Coronary artery (tissue), 2 donors: ENCODE measurements around the gene PEX14.

ENCODE experiments used
- DNase-seq: peaks from one replicate; pipeline ENCODE4 v3.0.0-alpha.2; 2017; ENCODE audit warnings: low spot score
- H3K27ac ChIP-seq, 2 donors: fragments of 200-600 bp; sonication (generic); one replicate each; pipeline ENCODE4 v1.5.1; 2016 to 2019
- H3K4me3 ChIP-seq: fragments of 200-600 bp; sonication (generic); 2 replicates; pipeline ENCODE4 v1.5.1; 2016; ENCODE audit warnings: mild to moderate bottlenecking, moderate library complexity
- TF ChIP-seq, protein P1 (sequence below): fragments of 200-600 bp; sonication (generic); IDR thresholded peaks from one replicate; pipeline ENCODE4 v1.5.1; 2019; ENCODE audit warnings: antibody characterized with exemption

The PEX14 gene

DNA sequence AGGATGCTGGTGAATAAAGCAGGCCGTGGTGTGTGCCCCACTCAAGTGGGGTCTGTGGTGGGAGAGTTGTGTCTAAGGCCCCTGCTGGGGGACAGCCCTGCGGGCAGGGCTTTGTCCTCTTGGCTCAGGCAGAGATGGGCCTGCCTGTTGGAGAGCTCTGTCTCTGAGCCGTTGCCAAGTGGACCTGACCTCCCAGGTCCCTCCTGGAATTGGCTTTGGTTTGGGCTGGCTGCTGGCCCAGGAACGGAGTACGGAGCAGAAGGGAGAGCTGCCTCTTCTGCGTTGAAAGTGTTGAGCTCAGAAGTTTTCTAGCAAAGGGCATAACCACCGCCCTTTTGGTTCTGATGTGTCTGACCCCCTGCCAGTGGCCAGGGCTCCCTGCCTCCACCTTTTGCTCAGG lies 153.9 kb downstream of the PEX14 start:
- Histone ChIP-seq H3K4me3 (no peak overlapping the region), H3K27ac (peak overlapping the region; percentile 71 to 77)
- DNase-seq = no peak
- TF ChIP-seq, protein P1, sequence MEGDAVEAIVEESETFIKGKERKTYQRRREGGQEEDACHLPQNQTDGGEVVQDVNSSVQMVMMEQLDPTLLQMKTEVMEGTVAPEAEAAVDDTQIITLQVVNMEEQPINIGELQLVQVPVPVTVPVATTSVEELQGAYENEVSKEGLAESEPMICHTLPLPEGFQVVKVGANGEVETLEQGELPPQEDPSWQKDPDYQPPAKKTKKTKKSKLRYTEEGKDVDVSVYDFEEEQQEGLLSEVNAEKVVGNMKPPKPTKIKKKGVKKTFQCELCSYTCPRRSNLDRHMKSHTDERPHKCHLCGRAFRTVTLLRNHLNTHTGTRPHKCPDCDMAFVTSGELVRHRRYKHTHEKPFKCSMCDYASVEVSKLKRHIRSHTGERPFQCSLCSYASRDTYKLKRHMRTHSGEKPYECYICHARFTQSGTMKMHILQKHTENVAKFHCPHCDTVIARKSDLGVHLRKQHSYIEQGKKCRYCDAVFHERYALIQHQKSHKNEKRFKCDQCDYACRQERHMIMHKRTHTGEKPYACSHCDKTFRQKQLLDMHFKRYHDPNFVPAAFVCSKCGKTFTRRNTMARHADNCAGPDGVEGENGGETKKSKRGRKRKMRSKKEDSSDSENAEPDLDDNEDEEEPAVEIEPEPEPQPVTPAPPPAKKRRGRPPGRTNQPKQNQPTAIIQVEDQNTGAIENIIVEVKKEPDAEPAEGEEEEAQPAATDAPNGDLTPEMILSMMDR = no peak

DNA sequence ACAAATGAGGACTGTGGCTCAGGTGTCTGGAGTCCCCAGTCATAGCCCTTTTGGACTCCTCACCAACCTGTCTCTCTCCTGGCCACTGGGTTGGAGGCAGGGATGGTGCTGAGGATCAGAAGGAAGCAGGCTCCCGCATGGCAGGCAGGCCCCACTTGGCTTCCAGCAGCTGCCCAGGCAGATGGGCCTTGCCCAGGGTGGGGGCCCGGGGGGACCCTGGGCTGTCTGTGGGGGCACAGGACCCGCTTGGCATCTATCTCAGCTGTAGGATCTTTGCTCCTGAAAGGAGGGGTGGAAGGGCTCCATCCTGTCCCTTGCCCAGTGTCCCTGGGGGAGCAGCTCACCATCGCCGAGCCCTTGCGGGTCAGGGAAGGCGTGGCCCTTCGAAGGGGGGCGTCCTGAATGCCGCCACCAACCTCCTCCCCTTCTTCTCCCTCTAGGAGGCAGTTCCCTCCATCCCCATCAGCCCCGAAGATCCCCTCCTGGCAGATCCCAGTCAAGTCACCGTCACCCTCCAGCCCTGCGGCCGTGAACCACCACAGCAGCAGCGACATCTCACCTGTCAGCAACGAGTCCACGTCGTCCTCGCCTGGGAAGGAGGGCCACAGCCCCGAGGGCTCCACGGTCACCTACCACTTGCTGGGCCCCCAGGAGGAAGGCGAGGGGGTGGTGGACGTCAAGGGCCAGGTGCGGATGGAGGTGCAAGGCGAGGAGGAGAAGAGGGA lies 154.5 kb downstream of the PEX14 start:
- peak overlapping the region; percentile 71 to 77 for H3K27ac ChIP-seq
- TF ChIP-seq, protein P1 = no peak
- no peak for DNase-seq
- no peak overlapping the region for H3K4me3 ChIP-seq

DNA sequence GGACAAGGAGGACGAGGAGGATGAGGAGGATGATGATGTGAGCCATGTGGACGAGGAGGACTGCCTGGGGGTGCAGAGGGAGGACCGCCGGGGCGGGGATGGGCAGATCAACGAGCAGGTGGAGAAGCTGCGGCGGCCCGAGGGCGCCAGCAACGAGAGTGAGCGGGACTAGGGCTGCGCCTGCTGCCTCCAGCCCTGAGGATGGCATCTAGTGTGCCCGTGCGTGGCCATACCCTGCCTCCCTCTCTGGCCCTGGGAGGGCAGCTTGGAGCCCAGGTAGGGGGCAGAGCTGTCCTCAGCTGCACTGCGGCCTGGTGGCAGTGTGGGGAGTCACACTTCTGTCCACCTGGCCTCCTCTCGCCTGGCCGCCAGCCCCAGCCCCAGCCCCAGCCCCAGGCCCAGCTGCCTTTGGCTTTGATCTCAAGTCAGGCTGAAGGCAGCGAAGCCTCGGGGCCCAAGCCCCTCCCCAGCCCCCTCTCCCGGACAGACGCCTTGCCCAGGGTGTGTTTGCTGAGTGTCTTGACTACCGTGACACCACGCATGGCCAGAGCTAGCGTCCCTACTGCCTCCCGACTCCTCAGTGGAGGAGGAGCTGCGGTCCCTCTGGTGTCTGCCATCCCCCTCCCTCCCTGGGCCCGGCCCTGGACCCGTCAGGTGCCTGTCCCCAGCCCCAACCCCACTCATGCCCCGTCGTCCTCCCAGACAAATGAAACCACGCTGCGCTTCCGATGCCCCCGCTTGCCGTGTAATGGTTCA lies 155.2 kb downstream of the PEX14 start:
- TF ChIP-seq, protein P1 = no peak
- H3K4me3 ChIP-seq = no peak overlapping the region
- no peak for DNase-seq
- H3K27ac ChIP-seq = peak overlapping the region in 1 of 2 donors; percentile 12

DNA sequence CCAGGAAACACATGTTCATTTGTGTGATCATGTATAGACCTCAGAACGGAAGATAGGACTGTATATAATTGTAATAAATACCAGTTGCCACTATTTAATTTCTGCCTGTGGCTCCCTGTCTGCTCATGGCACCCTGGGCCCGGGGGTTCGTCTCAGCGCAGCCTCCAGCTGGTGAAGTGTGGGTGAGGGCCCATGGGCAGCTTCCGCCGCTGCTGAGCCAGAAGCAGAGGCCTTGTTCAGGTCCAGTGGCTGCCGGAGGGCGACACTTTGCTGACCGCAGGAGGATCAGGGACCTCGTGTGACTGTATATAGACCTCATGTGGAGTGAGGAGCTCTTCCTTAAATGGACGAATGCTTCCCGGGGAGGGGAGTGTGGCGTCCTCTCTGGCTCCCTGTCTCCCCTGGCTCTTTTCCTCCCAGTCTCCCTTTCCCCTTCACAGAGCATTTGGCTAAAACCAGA lies 155.9 kb downstream of the PEX14 start:
- Histone ChIP-seq H3K27ac (peak overlapping the region; percentile 12 to 90), H3K4me3 (no peak overlapping the region)
- TF ChIP-seq, protein P1 = no peak
- no peak for DNase-seq

DNA sequence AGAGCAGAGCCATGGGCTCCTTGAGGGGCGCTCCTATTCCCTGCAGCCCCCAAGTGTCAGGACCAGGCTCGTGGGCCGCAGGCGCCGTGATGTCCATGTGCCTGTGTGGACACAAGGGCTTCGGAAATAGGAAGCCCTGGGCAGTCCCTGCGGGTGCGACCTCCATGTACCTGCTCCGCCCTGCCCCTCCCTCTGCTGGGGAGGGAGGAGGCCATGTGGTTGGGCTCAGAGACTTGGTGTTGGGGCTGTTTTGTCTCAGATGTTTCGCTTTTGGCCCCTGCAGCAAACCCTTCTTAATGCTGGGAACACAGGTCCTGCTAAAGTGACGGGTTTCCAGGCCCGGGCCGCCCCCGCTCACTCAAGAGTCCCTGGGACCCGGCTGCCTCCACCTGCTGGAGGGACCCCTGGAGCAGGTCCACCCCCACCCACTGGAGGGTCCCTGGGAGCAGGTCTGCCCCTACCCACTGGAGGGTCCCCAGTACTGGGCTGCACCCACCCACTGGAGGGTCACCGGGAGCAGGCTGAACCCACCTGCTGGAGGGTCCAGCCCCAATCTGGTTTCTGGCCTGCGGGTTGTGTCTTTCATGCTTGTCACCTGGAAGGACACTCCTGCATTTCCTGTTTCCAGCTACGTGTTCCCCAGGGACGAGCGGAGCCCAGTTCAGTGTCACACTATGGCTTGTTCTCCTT lies 156.5 kb downstream of the PEX14 start:
- Histone ChIP-seq H3K4me3 (no peak overlapping the region), H3K27ac (peak overlapping the region; percentile 90)
- TF ChIP-seq, protein P1 = no peak
- no peak for DNase-seq

DNA sequence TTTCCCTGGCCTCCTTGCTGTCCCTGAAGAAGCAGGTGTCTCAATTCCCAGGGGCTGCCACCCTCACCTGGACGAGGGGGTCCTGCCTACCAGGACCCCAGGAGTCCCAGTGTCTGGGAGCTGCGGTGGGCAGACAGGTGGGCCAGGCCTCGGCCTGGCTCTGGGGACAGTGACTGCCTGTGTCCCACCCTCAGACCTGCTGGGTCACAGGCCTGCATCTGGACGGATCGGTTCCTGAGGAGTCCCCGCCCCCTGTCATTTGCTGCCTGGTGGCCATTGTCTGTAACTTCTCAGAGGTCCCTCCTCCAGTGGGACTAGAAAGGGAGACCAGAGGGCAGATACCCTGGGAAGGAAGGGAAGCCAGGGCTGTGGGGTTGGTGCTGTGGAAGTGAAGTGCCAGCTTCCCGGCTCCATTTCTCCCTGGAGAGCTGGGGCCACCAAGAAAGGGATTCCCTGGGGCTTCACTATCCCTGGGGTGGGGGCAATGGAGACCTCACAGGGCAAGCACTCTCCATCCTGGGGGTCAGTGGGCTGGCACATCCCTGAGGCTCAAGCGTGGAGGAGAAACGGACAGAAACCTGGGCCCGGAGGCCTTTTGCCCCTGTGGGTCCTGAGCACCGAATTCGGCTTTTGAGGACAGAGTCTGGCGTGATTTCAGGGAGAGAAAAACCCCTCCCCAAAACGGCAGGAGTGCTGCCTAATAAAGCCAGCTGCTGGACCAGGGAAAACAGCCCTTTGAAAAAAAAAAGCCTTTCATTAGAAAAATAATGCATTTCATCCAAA lies 157.3 kb downstream of the PEX14 start:
- TF ChIP-seq, protein P1 = no peak
- peak overlapping the region; percentile 90 for H3K27ac ChIP-seq
- DNase-seq = no peak
- no peak overlapping the region for H3K4me3 ChIP-seq
